HG03025 (cell line): Measurements from ENCODE around the gene PSMC1.

Experiments used
- ATAC-seq: cut with Tn5 transposase; IDR thresholded peaks from one replicate; pipeline ENCODE4 v1.9.1; 2021; ENCODE audit warnings: mild to moderate bottlenecking, moderate library complexity; ENCODE audit not compliant: unreplicated experiment, low FRiP score

The PSMC1 gene

GRCh38 chr14:90275820-90276219 is 19.5 kb downstream of the PSMC1 start:
- no peak for ATAC-seq

DNA sequence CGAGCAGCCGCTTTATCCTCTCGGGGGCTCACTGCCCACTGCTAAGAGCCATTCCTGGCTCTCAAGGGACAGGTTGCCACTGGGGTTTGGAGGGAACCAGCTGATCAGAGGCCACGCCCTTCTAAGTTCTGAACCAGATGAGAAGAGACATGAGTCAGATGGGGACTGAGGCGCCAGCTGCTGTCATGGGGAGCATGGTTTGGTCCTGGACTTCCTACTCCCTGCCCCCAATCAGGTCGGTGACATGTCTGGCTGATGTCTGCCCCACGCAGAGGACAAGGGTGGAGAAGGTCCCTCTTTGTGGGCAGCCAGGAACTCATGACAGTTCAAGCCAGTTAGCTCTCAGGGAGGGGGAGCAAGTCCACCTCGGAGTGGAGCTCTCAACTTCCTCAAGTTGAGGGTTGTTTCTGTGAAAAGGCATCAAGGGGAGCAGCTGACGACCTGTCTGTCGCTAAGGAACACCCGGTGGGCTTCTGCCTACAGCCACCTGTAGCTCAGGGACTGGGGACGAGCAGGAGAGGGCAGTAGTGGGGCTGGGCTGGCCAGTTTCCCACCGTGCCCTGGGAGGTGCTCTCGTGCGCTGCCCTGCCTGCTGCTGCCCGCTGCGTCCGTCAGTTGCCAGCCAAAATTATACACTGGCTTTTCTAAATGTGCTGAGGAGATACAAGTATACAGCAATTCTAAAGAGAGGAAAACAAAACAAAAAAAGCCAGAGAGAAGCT is 20.5 kb downstream of the PSMC1 start:
- no peak for ATAC-seq

DNA sequence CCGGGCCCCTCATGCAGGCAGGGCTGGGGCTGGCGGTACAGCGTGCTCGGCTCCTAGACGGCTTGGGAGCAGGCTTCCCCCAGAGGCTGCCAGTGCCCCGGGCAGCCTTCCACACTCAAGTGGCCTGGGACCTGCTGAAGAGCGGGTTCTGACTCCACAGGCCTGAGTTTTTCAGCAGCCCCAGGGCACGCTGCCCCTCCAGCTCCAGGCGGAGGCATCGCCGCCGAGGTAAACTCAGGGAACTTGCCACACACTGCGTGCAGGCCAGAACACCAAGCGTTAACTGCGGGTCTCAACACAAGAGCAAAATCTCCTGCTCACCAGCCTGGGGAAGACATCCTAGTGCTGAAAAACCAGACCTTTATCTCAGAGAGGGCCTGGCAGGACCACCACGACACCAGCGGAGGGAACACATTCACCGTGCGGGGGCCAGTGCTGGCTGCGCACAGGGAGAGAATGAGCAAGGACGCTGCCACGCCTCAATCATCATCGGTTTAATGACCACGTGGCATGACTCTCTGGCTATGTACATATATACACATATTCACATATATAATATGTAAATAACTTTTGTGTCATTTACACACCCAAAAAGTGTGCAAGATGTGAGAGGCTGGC is 21.3 kb downstream of the PSMC1 start:
- no peak for ATAC-seq

- no peak for ATAC-seq
Measured at GRCh38 chr14:90278199-90279175, 22.1 kb downstream of the PSMC1 start.

DNA sequence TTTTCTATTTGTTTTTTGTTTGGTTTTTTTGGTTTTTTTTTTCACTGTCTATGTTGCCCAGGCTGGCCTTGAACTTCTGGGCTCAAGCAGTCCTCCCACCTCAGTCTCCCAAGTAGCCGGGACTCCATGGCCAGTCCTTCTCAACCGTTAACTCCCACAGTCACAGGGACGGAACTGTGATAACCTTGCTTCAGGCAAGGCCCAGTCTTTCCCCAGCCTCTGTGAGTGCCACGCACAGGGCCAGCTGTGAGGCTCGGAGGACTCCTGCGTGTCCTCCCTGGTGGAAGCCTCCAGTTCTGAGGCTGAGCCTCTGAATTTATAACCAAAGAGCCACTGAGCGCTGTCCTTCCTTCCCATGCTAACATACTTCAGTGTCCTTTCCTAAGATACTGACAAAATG is 23.7 kb downstream of the PSMC1 start:
- ATAC-seq, result no peak

DNA sequence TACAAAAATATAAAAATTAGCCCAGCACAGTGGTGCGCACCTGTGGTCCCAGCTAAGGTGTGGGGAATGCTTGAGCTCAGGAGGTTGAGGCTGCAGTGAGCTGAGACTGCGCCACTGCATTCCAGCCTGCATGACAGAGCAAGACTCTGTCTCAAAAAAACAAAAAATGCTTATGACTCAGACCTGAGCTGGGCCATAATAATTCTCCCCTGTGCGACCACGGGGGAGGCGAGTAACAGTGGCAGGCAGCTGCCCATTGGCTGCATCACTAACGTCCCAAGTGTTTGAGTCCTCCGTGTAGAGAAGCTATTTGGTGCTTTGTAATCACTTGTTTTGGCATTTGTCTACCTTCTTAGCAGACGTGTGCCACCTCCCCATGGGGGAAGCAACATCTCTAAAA is 24.9 kb downstream of the PSMC1 start:
- ATAC-seq, result no peak

DNA sequence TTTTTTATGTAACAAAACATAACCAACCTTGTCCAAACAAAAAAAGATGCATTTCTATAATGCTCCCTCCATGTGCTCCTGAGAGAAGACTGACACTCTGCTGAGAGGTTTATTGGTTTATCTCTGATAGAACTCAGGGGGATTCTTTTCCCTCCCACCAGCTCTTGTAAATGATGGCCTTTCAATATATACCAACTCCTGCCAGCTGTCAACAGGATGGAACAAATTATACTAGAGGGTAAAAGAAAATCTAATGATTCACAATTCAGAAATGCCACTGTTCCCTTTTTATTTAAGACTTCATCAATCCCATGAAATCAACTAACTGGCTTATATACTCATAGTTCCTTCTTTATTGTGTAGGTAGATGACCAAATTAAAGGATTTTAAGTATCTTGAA is 25.4 kb downstream of the PSMC1 start:
- ATAC-seq, result no peak

- no peak for ATAC-seq
Measured at GRCh38 chr14:90287791-90288190, 31.4 kb downstream of the PSMC1 start.

DNA sequence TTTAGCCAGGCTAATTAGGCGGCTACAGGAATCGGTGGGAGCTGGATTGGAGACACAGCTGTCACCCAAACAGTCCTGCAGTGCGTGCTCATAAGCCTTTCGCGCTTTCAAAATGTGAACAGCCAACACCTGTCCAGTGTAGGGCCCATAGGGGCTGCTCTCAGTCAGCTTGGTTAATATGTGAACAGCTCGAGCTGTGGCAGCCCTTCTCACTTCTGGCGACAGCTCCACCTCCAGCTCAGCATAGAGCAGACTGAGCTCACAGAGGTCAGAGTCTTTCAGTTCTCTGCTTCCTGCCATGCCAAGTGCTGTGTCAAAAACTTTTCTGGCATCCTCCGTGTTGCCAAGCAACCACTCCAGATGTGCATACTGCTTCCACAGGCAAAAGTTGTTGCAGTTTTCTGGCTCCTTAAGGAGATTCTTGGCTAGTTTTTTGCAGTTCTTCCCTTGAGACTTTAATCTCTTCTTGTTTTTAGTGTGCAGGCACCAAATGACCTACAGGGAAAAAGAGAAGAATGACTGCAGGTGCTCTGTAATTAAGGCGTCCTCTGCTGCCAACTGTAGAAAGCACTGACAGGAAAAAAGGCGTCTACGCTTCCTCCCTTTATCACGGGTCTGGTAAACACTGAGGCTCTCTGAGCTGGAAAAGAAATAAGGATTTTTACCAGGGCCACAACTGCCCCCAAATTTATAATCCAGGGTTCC is 32.5 kb downstream of the PSMC1 start:
- peak; percentile 72 for ATAC-seq

GRCh38 chr14:90290337-90291011 is 34.1 kb downstream of the PSMC1 start:
- ATAC-seq, result no peak

- no peak for ATAC-seq
Measured at GRCh38 chr14:90291699-90292098, 35.3 kb downstream of the PSMC1 start.

DNA sequence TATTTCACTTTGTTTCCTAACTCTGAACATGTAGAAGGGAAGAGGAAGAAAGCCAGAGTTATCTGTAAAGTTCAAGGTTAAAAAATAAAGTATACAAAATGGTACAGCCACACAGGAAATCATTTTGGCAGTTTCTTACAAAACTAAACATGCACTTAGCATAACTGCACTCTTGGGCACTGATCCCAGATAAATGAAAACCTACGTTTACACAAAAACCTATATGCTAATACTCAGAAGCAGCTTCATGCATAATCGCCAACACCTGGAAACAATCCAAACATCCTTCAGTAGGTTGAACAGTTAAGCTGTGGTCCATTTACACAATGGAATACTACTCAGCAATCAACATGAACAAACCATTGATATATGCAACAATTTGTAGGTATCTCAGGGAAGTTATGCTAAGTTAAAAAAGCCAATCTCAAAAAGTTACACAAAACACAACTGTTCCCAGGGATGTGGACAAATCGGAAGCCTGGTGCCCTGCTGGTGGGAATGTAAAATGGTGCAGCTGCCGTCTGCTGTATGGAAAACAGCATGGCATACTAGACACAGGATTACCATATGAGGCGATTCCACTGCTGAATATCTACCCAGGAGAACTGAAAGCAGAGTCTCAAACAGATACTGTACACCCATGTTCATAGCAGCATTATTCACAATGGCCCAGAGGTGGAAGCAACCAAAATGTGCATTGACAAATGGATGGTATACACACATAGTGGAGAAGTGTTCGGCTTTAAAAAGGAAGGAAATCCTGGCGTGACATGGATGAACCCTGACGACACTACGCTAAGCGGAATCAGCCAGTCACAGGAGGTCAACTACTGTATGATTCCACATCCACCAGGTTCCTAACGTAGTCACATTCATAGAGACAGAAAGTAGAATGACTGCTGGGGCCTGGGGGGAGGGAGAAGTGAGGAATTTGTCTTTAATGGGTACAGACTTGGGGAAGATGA is 37.7 kb downstream of the PSMC1 start:
- no peak for ATAC-seq

GRCh38 chr14:90294872-90295271 is 38.5 kb downstream of the PSMC1 start:
- ATAC-seq, result no peak

- no peak for ATAC-seq
Measured at GRCh38 chr14:90295870-90296516, 39.6 kb downstream of the PSMC1 start.

DNA sequence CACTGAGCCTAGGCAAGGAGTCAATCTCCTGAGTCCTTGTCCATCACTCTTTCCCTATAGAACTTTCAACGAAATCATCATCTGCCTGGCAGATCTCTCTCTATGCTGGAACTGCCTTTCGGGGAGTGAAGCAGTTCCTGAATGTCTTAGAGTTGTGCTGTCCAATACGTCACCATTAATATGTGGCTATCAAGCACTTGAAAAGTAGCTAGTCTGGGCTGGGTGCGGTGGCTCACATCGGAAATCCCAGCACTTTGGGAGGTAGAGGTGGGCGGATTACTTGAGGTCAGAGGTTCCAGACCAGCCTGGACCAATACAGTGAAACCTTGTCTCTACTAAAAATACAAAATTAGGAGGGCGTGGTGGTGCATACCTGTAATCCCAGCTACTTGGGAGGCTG is 40.3 kb downstream of the PSMC1 start:
- ATAC-seq, result no peak

DNA sequence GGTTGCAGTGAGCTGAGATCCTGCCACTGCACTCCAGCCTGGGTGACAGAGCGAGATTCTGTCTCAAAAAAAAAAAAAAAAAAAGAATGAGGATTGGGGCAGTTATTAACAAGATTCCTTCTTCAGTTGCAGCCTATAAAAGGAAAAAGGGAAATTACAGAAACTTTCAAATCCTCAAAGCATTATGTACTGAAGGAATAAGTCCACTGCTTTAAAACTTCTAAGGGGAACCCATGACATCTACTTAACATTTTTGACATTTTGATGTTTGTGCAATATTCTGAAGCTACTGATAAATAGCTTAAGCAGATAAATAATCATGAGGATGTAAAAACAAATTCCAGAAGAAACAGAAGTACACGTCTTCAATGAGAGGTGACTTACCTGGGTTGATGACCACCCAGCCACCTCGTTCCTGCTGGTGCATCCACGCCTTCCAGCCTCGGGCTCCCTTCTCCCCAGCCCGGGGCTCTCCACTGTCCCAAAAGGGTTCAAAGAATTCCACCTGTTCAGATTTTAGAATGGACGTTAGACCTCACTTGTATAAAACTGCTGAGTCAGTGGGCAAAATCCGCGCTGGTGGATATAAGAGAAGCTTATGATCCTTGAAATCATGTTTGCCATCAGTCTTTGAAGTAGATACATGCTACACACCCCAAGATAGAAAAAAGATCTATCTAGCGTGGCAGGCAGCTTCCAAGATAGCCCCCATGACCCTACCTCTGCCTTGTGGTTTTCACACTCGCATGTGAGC is 41.7 kb downstream of the PSMC1 start:
- ATAC-seq, result no peak

- ATAC-seq, result no peak
Measured at GRCh38 chr14:90299408-90299807, 43.1 kb downstream of the PSMC1 start.

DNA sequence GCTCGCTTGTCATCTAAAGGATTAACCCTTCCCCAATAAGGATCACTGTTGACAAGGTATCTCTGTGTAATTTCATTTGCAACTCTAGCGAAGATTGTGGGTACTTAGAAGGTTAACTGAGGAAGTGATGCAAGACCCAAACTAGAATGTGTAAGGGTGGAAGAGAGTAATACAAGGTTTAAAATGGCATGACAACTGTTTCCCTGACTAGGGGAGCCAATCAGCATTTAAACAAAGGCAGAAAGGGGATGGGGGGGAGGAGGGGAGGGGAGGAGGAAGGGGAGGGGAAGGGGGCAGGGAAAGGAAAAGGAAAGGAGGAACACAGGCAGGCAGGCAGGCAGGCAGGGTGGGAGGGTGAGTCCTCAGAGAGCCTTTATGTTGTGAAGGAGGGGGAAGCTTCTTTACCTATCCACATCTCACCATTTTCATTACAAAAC is 44.3 kb downstream of the PSMC1 start:
- ATAC-seq, result no peak
